Neural crest cell (in vitro differentiated cells): Measurements from ENCODE around the gene ZNF175. TPM values are rescaled to one million over a fixed set of nuclear protein-coding genes. Genes with fewer than 3 reads are reported as not detected.

Source experiments
- DNase-seq: peaks from one replicate; pipeline ENCODE4 v3.0.0; 2021; ENCODE audit warnings: low read depth, mixed read lengths, low spot score
- H3K27ac Mint-ChIP-seq: one replicate; pipeline ENCODE4 v1.8.0; 2021; ENCODE audit warnings: mild to moderate bottlenecking, mixed read lengths; ENCODE audit not compliant: unreplicated experiment
- H3K27me3 Mint-ChIP-seq: 2 replicates; pipeline ENCODE4 v1.8.0; 2021; ENCODE audit warnings: low read depth, mild to moderate bottlenecking, mixed read lengths
- H3K36me3 Mint-ChIP-seq: 2 replicates; pipeline ENCODE4 v1.8.0; 2021; ENCODE audit warnings: low read depth, mild to moderate bottlenecking, mixed read lengths
- H3K4me1 Mint-ChIP-seq: 2 replicates; pipeline ENCODE4 v1.8.0; 2021; ENCODE audit warnings: mixed read lengths
- H3K4me3 Mint-ChIP-seq: one replicate; pipeline ENCODE4 v1.8.0; 2021; ENCODE audit warnings: mild to moderate bottlenecking, mixed read lengths
- H3K9me3 Mint-ChIP-seq: 2 replicates; pipeline ENCODE4 v1.8.0; 2021; ENCODE audit warnings: mixed read lengths
- total RNA-seq: library from RNA; stranded (reverse); gene quantifications from 2 replicates; pipeline ENCODE4 v1.2.1, GENCODE V29; 2021
- TF ChIP-seq, protein P1 (sequence below): fragments of 200-600 bp; sonication (generic); conservative IDR thresholded peaks from 2 replicates; pipeline ENCODE4 v1.5.0; 2021; ENCODE audit warnings: antibody characterized with exemption, mild to moderate bottlenecking

Gene ZNF175
- total RNA-seq, 1 donor from 2014 or later: 12.9 TPM

DNA sequence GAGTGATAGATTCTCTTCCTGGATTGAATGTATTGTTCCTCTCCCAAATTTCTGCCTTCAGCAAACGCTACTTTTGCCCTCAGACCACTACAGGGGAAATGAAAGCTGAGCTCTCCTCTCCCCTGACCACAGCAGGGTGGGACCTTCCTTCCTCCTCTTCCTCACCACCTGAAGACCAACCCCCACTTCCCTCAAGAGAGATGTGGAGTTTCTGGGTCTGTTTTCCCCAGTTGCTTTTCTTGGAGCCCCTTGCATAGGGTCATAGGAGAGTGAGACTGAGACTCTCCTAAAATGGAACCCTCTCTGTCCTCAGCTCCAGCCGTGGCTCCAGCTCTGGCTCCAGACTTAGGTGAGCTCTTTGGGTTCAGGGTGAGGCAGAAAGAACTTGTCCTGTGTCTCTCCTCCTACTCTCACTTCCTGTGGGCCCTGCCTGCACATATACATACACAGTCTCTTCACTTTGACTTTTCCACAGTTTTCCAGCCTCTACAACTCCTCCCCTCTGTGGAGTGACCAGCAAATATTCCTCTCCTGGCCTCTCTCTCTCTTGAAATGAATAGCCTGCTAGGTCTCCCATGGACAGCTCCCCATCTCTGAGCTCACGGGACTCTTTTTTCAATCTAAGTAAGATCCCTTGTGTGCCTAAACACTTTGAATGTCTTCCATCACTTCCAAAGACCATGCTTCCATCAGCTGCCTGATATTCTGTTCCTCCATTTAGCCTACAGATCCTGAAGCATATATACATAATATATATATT, 19.2 kb upstream of the ZNF175 start:
- H3K4me3 Mint-ChIP-seq: no peak overlapping the region
- H3K27me3 Mint-ChIP-seq: peaks cover 75% of the 10 kb centered on the region
- H3K4me1 Mint-ChIP-seq: no peaks in the 10 kb centered on the region
- no peaks in the 10 kb centered on the region for H3K36me3 Mint-ChIP-seq
- TF ChIP-seq, protein P1, sequence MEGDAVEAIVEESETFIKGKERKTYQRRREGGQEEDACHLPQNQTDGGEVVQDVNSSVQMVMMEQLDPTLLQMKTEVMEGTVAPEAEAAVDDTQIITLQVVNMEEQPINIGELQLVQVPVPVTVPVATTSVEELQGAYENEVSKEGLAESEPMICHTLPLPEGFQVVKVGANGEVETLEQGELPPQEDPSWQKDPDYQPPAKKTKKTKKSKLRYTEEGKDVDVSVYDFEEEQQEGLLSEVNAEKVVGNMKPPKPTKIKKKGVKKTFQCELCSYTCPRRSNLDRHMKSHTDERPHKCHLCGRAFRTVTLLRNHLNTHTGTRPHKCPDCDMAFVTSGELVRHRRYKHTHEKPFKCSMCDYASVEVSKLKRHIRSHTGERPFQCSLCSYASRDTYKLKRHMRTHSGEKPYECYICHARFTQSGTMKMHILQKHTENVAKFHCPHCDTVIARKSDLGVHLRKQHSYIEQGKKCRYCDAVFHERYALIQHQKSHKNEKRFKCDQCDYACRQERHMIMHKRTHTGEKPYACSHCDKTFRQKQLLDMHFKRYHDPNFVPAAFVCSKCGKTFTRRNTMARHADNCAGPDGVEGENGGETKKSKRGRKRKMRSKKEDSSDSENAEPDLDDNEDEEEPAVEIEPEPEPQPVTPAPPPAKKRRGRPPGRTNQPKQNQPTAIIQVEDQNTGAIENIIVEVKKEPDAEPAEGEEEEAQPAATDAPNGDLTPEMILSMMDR: no peak
- DNase-seq: no peak
- H3K9me3 Mint-ChIP-seq: no peaks in the 10 kb centered on the region
- H3K27ac Mint-ChIP-seq: no peak overlapping the region

DNA sequence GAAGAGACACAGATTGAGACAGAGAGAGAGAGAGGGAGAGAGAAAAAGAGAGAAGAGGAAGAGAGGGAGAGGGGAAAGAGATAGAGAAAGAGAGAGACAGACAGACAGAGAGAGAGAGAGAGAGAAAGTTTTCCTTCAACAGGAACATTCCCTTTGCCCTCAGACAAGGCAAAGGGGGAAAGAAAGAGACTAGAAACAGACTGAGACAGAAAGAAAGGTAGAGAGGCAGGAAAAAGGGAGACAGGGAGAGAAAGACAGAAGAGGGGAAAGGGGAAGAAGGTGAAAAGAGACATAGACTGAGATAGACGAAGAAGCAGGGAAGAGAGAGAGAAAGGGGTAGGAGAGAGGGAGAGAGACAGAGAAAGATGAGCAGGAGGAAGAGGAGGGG, 18.5 kb upstream of the ZNF175 start:
- TF ChIP-seq, protein P1: no peak
- H3K36me3 Mint-ChIP-seq: no peaks in the 10 kb centered on the region
- H3K27me3 Mint-ChIP-seq: peaks cover 75% of the 10 kb centered on the region
- DNase-seq: no peak
- no peaks in the 10 kb centered on the region for H3K9me3 Mint-ChIP-seq
- H3K4me3 Mint-ChIP-seq: no peak overlapping the region
- no peak overlapping the region for H3K27ac Mint-ChIP-seq
- no peaks in the 10 kb centered on the region for H3K4me1 Mint-ChIP-seq

DNA sequence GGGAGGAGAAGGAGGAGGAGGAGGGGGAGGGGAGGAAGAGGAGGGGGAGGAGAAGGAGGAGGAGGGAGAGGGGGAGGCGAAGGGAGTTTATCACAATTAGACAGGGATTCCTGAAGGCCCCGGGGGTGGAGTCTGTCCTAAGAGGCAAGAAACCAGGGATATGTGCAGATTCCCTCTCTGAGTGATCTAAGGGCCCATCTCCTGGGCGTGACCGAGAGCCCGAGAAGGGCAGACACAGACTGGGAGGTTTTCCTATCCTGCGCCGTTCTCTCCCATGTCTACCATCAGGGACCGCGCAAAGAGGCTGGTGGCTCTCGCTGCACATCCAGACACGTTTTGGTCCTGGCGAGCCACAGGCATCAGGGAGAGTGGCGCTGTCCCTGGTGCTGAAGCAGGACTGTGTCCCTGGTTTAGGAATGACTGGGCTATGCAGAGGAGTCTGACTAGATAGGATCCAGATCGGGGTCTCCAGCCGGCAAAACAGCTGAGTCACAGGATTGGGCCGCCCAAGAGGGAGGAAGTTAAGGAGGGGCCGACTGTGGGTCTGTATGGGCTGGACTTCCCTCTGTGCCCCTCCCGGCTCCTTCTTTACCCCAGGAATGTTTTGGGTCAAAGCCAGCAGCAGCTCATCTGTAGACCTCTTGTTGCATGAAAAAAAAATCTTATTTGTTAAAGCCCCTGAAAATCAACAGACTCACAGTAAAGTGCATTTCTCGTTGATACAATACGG, 17.9 kb upstream of the ZNF175 start:
- TF ChIP-seq, protein P1: no peak
- H3K27ac Mint-ChIP-seq: no peak overlapping the region
- peaks cover 72% of the 10 kb centered on the region for H3K27me3 Mint-ChIP-seq
- no peaks in the 10 kb centered on the region for H3K36me3 Mint-ChIP-seq
- no peaks in the 10 kb centered on the region for H3K9me3 Mint-ChIP-seq
- H3K4me1 Mint-ChIP-seq: no peaks in the 10 kb centered on the region
- peak; percentile 89 for DNase-seq
- no peak overlapping the region for H3K4me3 Mint-ChIP-seq

DNA sequence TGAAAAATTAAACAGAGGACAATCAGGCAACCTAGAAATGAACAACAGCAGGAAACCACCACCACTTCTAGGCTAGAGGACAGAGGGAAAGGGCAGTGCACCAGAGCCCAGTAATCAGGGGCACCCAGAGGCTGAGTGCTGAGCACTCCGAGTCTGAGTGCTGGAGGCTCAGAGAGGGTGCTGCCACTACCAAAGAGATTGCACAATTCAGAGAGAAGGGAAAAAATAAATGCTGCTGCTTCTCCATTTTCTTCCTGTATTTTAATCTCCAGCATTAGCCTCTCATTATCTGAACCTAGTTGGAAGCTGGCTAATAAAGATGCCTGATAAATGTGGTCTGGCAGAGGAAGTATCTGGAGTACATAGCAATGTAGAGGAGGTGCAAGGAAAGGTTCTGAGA, 11.8 kb upstream of the ZNF175 start:
- Mint-ChIP-seq H3K4me1 (no peaks in the 10 kb centered on the region), H3K27ac (no peak overlapping the region), H3K27me3 (peaks cover 86% of the 10 kb centered on the region), H3K36me3 (no peaks in the 10 kb centered on the region), H3K9me3 (no peaks in the 10 kb centered on the region), H3K4me3 (no peak overlapping the region)
- DNase-seq: no peak
- TF ChIP-seq, protein P1: no peak

DNA sequence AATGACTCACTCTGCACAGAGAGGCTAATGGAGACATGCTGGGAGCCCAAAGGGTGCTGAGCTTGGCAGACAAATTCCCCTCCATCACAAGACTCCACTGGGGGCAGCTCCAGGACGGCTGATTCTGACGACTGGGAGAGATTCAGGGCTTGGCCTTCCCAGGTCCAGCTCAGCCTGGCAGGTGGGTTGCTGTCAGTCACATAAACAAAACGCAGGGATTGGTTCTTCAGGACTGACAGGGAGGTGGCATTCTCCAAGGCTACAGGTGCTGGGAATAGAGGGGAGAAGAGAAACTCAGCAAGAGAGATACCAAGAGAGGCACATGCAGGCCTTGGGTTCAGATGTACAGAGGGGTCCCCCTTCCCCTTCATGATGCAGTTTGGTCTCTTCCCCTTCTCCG, 10.7 kb upstream of the ZNF175 start:
- Mint-ChIP-seq H3K4me1 (no peaks in the 10 kb centered on the region), H3K9me3 (no peaks in the 10 kb centered on the region), H3K27me3 (peaks cover 89% of the 10 kb centered on the region), H3K4me3 (no peak overlapping the region), H3K36me3 (no peaks in the 10 kb centered on the region), H3K27ac (no peak overlapping the region)
- TF ChIP-seq, protein P1: no peak
- DNase-seq: no peak
